Measurements from ENCODE around the gene NLRP4.
"Not testable (repeated sequence)": the region's sequence is repeated elsewhere in the genome, so short reads cannot be mapped to it uniquely, and the experiment has no call there.

NLRP4 gene

DNA sequence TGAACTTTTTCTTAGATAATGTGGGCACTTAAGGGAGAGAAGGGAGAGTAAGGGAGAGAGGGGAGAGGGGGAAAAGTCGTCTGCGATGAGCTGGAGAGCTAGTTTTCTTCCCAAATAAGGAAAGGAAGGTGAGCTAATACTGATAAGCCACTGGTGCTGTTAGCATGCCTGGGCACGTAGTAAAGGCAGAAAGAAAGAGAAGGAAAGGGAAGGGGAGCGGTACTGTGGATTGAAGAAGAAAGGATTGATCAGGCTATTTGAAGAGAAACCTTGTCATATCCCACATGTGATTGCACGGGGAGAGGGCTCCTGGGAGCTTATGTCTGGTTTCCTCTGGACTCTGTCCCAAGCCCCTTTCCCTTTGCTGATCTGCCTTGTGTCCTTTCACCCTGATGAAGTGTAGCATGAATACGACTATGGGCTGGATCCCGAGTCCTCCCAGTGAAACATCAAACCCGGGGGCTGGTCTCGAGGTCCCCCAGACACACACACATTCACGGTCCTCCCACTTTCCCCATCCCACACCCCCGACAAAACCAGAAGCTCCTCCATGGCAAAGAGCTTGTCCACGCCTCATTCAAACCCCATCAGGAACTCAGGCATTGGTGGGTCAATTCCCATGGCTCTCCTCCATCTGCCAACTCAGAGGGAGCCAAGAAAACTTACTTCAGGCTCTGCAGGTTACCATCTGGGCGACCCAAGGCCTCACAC, 65.2 kb downstream of the NLRP4 start:
- DNase-seq: no peak

DNA sequence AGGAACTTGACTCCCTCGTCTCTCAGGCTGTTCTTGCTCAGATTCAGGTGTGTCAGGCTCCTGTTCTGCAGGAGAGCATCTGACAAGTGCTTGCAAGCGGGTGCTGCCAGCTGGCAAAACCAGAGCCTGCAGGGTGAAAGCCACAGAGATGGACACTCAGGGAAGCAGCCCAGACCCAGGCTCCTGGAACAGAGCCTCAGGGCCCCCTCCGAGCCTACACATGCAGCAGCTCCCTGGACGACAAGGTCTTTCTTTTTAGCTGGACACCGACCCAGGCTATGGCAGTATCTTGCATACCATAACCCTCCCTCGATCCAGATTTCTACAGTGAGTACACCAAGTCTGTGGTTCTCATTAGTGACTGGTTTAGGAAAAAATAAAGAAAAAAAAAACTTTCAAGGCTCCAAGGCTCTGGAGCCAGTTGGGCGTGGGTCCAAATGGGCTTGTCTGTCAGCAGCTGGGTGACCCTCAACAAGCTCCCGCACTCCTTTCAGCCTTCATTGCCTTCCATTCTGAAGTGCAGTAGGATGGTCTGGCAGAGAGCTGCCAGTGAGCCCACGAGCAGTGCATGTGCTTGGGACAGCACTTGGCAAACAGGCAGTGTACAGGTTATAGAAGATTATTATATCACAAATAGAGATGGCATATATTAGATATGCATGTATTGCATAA, 65.9 kb downstream of the NLRP4 start:
- DNase-seq: no peak

DNA sequence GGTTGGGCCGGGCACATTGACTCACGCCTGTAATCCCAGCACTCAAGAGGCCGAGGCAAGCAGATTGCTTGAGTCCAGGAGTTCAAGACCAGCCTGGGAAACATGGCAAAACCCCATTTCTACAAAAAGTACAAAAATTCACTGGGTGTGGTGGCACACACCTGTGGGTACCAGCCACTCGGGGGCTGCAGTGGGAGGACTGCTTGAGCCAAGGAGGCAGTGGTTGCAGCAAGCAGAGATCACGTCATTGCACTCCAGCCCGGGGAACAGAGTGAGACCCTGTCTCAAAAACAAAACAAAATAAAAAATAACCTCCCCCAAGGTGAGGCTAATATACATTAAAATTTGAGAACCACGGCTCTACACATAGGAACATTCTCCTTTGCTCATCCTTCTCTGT, 70.9 kb downstream of the NLRP4 start:
- DNase-seq: no peak

DNA sequence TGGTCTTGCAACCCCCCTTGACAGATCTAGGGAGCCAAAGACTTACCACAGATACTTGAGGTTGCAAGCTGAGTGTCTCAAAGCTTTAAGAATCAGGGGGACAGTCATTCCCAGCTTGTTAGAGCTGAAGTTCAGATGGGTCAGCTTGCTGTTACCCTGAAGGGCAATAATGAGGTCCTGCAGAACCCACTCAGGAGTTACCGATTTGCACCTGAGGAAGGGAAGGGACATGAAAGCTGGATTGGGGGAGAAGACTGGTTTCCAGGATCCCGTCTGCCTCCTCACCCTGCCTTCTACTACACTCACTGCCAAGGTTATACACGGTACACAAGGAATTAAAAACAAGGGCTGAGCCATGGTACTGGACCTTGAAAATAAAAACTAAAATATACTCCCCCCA, 71.4 kb downstream of the NLRP4 start:
- DNase-seq: no peak

GRCh38 chr19:55909801-55910200, 73.5 kb downstream of the NLRP4 start:
- DNase-seq: no peak

GRCh38 chr19:55912916-55913315, 76.6 kb downstream of the NLRP4 start:
- DNase-seq: no peak

GRCh38 chr19:55913643-55914268, 77.4 kb downstream of the NLRP4 start:
- no peak for DNase-seq

- no peak for DNase-seq
Observed at GRCh38 chr19:55923556-55923955, 87.2 kb downstream of the NLRP4 start.

- no peak for DNase-seq
Observed at GRCh38 chr19:55927991-55928390, 91.7 kb downstream of the NLRP4 start.

DNA sequence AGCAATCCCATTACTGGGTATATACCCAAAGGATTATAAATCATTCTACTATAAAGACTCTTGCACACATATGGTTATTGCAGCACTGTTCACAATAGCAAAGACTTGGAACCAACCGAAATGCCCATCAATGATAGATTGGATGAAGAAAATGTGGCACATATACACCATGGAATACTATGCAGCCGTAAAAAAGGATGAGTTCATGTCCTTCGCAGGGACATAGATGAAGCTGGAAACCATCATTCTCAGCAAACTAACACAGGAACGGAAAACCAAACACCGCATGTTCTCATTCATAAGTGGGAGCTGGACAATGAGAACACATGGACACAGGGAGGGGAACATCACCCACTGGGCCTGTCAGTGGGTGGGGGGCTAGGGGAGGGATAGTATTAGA, 92.9 kb downstream of the NLRP4 start:
- DNase-seq: not testable (repeated sequence)

GRCh38 chr19:55930996-55931515, 94.7 kb downstream of the NLRP4 start:
- no peak for DNase-seq

Measured in CD4-positive, alpha-beta T cell treated with Interleukin-6 for 4 hours (primary cell).